Tibial nerve (tissue), 4 donors: ENCODE data around the gene CA5B. TPM values are rescaled to one million over a fixed set of nuclear protein-coding genes. Genes with fewer than 3 reads are reported as not detected.
"Not testable (repeated sequence)": the region's sequence is repeated elsewhere in the genome, so short reads cannot be mapped to it uniquely, and the experiment has no call there.

Experiments used
- DNase-seq, 2 donors: peaks; one replicate each; pipeline ENCODE4 v3.0.0-alpha.2; 2019; ENCODE audit warnings: low spot score in 2 of 2
- H3K27ac ChIP-seq, 4 donors: fragments of 200-600 bp; sonication (generic) in 3 of 4; one replicate each; pipeline ENCODE4 v1.5.1; 2017 to 2019; ENCODE audit warnings: mild to moderate bottlenecking in 1 of 4
- H3K27me3 ChIP-seq, 2 donors: fragments of 200-600 bp; sonication (generic) in 1 of 2; one replicate each; pipeline versions ENCODE4 v1.5.1 to v1.6.0; 2017 to 2019
- H3K36me3 ChIP-seq, 3 donors: fragments of 200-600 bp; sonication (generic); one replicate each; pipeline ENCODE4 v1.5.1; 2018 to 2019
- H3K4me1 ChIP-seq, 4 donors: fragments of 200-600 bp; sonication (generic) in 3 of 4; one replicate each; pipeline ENCODE4 v1.5.1; 2017 to 2019
- H3K4me3 ChIP-seq, 4 donors: fragments of 200-600 bp; sonication (generic) in 3 of 4; one replicate each; pipeline ENCODE4 v1.5.1; 2017 to 2019; ENCODE audit warnings: mild to moderate bottlenecking in 1 of 4, moderate library complexity in 1 of 4
- H3K9me3 ChIP-seq, 4 donors: fragments of 200-600 bp; sonication (generic) in 3 of 4; one replicate each; pipeline ENCODE4 v1.5.1; 2017 to 2019
- EP300 ChIP-seq, 2 donors: sonication (generic); formaldehyde crosslinking; IDR thresholded peaks; one replicate each; pipeline ENCODE4 v1.6.1; 2017; ENCODE audit warnings: antibody characterized with exemption in 2 of 2, mild to moderate bottlenecking in 1 of 2
- POLR2A ChIP-seq, 2 donors: fragments of 450-650 bp; IDR thresholded peaks; one replicate each; pipeline ENCODE4 v1.6.1; 2017; ENCODE audit warnings: antibody characterized with exemption in 2 of 2, mild to moderate bottlenecking in 2 of 2, moderate library complexity in 2 of 2
- WGBS, 2 donors: methylation state at CpG; one replicate each; pipeline ENCODE4 v1.1.5; 2018; 5-methylcytosine and 5-hydroxymethylcytosine counted together
- total RNA-seq, 4 donors: library from RNA; depleted of rRNA; stranded (reverse); fragments of >200 nt; gene quantifications; one replicate each; pipeline ENCODE4 v1.1.0, GENCODE V29; 2016
- TF ChIP-seq, protein P1 (sequence below), 5 experiments: fragments of 200-600 bp in 3 of 5; fragments of 450-650 bp in 2 of 5; sonication (generic) in 3 of 5; IDR thresholded peaks; one replicate each; pipeline ENCODE4 v1.5.1; 2016 to 2019; ENCODE audit warnings: antibody characterized with exemption in 5 of 5, mild to moderate bottlenecking in 3 of 5, moderate library complexity in 2 of 5

The CA5B gene, protein sequence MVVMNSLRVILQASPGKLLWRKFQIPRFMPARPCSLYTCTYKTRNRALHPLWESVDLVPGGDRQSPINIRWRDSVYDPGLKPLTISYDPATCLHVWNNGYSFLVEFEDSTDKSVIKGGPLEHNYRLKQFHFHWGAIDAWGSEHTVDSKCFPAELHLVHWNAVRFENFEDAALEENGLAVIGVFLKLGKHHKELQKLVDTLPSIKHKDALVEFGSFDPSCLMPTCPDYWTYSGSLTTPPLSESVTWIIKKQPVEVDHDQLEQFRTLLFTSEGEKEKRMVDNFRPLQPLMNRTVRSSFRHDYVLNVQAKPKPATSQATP
- 10 to 100 TPM in 3 of 4 donors, 1 to 10 TPM in 1; 9.6 to 17.6 (median 12.5) TPM for total RNA-seq

DNA sequence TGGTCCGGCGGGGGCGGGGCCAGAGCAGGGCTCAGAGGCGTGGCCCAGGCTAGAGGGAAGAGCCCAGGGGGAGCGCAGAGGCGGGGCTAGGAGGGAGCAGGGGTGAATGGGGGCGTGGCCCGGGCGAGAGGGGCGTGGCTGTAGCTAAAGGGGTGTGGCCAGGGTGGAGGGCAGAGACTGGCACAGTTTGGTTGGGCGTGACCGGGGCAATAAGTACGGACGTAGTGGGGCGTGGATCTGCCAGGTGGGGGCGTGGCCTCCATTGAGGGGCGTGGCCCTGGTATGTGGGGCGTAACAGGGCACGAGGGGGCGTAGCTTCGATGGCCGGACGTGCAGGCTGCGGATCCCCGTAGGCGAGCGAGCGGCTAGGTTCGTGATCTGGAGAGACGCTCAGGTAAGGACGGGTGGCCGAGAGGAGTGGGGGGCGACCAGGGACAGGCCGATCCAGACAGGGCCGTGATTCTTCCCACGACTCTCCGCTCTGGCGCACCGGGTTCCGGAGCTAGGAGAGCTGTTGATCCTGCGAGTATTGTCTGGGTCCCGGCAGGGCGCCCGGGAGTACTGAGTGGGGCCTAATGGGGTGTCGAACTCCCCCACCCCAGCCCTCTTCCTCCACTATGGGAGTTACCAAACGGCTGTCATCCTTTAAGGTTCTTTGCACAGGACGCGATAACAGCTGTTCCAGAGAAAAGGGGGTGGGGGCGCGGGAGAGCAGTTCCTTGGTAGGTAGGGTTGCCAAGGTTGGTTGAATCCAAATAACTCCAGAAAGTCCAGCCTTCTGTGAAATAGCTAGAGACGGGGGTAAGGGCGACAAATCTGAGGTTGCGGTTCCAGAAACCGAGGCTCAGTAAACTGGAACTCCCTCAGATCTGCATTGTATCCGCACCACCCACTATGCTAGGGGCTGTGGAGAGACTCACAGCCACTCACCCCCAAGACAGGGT lies at the start of gene CA5B:
CA5B (plus strand) TSS at position 312 of the 944 bp plus-strand sequence. CDS start 11,754 bp downstream, outside the sequence.
- H3K27me3 ChIP-seq, result no peaks in the 10 kb centered on the region
- H3K4me1 ChIP-seq, result peaks cover 0 to 11% (median 4%) of the 10 kb centered on the region in 4 donors
- no peaks in the 10 kb centered on the region for H3K9me3 ChIP-seq
- peak within 1 kb of the TSS; percentile 45 to 74 (median 66) for H3K27ac ChIP-seq
- 7 to 10% methylated on average over 32 to 51 of the region's 55 CpGs for WGBS, 2 donors
- no peaks in the 10 kb centered on the region for H3K36me3 ChIP-seq
- DNase-seq, result peak; percentile 88 to 90
- TF ChIP-seq, protein P1, sequence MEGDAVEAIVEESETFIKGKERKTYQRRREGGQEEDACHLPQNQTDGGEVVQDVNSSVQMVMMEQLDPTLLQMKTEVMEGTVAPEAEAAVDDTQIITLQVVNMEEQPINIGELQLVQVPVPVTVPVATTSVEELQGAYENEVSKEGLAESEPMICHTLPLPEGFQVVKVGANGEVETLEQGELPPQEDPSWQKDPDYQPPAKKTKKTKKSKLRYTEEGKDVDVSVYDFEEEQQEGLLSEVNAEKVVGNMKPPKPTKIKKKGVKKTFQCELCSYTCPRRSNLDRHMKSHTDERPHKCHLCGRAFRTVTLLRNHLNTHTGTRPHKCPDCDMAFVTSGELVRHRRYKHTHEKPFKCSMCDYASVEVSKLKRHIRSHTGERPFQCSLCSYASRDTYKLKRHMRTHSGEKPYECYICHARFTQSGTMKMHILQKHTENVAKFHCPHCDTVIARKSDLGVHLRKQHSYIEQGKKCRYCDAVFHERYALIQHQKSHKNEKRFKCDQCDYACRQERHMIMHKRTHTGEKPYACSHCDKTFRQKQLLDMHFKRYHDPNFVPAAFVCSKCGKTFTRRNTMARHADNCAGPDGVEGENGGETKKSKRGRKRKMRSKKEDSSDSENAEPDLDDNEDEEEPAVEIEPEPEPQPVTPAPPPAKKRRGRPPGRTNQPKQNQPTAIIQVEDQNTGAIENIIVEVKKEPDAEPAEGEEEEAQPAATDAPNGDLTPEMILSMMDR (IDR thresholded peaks at IDR 0.05), result no peak
- TF ChIP-seq EP300 (IDR thresholded peaks at IDR 0.05) (peak in 1 of 2 donors; percentile 44), POLR2A (IDR thresholded peaks at IDR 0.05) (peak in 1 of 2 donors; percentile 44)
- peak within 1 kb of the TSS; percentile 28 to 57 (median 42) for H3K4me3 ChIP-seq

DNA sequence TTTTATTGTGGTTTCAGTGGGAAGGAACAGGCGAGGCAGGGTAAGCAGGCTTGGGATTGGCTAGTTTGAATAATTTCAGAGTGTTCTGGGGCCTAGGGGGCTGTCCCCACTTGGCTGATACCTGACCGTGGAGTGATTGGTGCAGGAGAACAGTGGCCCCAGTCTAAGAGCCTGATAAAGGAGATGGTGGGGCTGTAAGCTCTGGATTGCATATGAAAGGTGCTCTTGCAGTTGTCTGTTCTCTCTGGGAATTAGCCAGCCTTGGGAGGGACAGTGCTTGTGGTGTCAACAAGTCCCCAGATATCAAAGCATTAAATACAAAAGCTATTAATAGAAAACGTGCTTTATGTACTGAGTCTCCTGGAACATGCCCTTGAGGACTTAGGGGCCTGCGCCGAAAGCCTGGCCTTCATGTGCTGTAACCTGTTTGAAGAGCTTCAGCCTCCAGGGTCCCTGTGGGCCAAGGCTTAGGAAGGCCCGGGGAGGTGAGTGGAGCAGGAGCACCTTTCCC lies 43.1 kb upstream of the CA5B start:
- no peak for DNase-seq
- Histone ChIP-seq H3K4me1 (no peaks in the 10 kb centered on the region), H3K36me3 (peaks cover 0 to 12% (median 0%) of the 10 kb centered on the region in 3 donors), H3K27ac (no peak overlapping the region), H3K9me3 (no peaks in the 10 kb centered on the region), H3K27me3 (no peaks in the 10 kb centered on the region), H3K4me3 (no peak overlapping the region)
- TF ChIP-seq POLR2A (IDR thresholded peaks at IDR 0.05), result no peak
- TF ChIP-seq EP300 (IDR thresholded peaks at IDR 0.05), result no peak
- TF ChIP-seq, protein P1 (IDR thresholded peaks at IDR 0.05), result no peak
- WGBS, 2 donors, result 83 to 88% methylated on average over 6 of the region's 6 CpGs

DNA sequence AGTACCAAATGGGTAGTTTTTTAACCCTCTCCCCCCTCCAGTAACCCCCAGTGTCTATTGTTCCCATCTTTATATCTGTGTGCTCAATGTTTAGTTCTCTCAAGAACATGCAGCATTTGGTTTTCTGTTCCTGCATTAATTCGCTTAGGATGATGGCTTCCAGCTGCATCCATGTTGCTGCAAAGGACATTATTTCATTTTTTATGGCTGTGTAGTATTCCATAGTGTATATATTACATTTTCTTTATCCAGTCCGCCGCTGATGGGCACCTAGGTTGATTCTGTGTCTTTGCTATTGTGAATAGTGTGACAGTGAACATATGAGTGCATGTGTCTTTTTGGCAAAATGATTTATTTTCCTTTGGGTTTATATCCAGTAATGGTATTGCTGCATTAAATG lies 41.6 kb upstream of the CA5B start:
- H3K27me3 ChIP-seq, result no peaks in the 10 kb centered on the region
- no peaks in the 10 kb centered on the region for H3K9me3 ChIP-seq
- H3K27ac ChIP-seq, result no peak overlapping the region
- peaks cover 0 to 12% (median 0%) of the 10 kb centered on the region in 3 donors for H3K36me3 ChIP-seq
- H3K4me3 ChIP-seq, result no peak overlapping the region
- TF ChIP-seq POLR2A (IDR thresholded peaks at IDR 0.05) (no peak), EP300 (IDR thresholded peaks at IDR 0.05) (no peak)
- TF ChIP-seq, protein P1 (IDR thresholded peaks at IDR 0.05), result no peak
- WGBS, 2 donors, result 67 to 97% methylated on average over 3 of the region's 3 CpGs
- H3K4me1 ChIP-seq, result no peaks in the 10 kb centered on the region
- DNase-seq, result no peak

DNA sequence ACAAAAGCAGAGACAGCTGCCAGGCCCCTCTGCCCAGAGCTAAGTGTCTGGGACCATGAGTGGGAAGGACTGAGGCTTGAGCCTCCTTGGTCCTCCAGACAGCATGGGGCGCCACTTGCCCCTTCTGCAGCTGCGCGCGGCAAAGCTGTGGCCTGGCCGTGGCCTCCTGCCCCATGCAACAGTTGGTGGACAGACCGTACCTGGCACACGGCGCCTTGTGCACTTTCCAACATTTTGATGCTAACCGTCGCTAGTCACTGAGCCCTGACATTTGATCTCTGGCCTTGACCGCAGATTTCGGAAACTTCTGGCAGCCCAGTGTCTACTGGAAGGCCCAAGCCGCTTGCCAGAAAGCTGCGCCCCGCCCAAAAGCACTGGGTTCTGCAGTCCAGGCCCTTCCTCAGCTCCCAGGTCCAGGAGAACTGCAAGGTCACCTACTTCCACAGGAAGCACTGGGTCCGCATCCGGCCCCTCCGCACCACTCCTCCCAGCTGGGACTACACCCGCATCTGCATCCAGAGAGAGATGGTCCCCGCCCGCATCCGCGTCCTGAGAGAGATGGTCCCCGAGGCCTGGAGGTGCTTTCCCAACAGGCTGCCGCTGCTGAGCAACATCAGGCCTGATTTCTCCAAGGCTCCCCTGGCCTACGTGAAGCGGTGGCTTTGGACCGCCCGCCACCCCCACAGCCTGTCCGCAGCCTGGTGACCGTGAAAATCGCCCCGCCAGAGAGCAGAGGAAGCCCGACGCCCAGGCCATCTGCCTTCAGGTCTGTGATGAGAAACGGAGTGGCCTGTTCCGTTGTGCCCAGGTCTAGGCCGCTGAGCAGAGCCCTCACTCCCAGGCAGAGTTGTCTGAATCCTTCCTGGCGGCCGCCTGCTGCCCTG lies 35.3 kb upstream of the CA5B start:
- 98% methylated on average over 32 of the region's 40 CpGs; no CpG with 5 or more reads in 1 of the 2 donors for WGBS, 2 donors
- no peak for DNase-seq

DNA sequence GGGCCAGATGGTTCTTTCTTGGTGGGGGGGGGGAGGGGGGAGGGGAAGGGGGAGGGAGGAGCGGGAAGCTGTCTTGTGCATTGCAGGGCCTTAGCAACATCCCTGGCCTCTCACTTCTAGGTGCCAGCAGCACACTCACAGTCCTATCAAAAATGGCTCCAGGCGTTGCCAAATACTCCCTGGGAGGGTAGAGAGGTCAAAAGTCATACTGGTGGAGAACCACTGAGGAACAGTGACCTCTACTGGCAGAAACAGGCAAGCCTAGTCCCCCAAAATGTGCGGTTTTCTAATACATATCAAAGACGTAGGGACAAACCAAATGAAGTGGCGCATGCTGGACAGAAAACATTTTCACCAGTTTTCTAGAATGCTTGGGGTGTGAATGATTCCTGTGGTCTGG lies 34.3 kb upstream of the CA5B start:
- not testable (repeated sequence) for H3K27ac ChIP-seq, H3K9me3 ChIP-seq, H3K4me3 ChIP-seq, H3K27me3 ChIP-seq, H3K36me3 ChIP-seq, H3K4me1 ChIP-seq, DNase-seq
- no CpG with 5 or more reads among the region's 5 CpGs for WGBS, 2 donors

More for the DNA sequence above, 35.3 kb upstream of the CA5B start:
- Histone ChIP-seq H3K4me3 (no peak overlapping the region), H3K4me1 (no peaks in the 10 kb centered on the region), H3K27me3 (no peaks in the 10 kb centered on the region), H3K27ac (no peak overlapping the region), H3K36me3 (peaks cover 0 to 10% (median 0%) of the 10 kb centered on the region in 3 donors), H3K9me3 (no peaks in the 10 kb centered on the region)
- TF ChIP-seq, protein P1 (IDR thresholded peaks at IDR 0.05), result no peak
- no peak for TF ChIP-seq EP300 (IDR thresholded peaks at IDR 0.05)

DNA sequence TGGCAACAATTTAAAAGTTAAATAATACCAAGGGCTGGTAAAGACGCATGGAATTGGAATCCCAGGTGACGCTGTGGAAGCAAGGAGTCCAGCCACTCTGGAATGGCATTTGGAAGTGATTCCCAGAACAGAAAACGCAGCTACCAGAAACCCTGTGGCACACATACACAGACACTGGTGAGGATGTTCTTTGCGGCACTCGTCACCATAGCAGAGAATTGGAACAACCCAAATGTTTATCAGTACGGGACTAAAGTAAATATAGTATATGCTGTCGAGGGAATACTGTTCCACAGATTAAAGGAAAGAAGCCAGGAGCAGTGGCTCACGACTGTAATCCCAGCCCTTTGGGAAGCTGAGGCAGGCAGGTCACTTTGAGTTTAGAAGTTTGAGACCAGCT lies 33.8 kb upstream of the CA5B start:
- not testable (repeated sequence) for DNase-seq, H3K36me3 ChIP-seq, H3K27me3 ChIP-seq, H3K9me3 ChIP-seq, H3K4me3 ChIP-seq, H3K27ac ChIP-seq, H3K4me1 ChIP-seq
- 97 to 100% methylated on average over 2 to 7 of the region's 8 CpGs for WGBS, 2 donors
